PC-3 (cell line): ENCODE data around the gene FBXO42. TPM values are rescaled to one million over a fixed set of nuclear protein-coding genes. Genes with fewer than 3 reads are reported as not detected.

Experiments used
- ATAC-seq: fragments of 200-7000 bp; cut with Tn5 transposase; 2 replicates; pipeline ENCODE4 v1.9.1; 2020; ENCODE audit warnings: mild to moderate bottlenecking, moderate library complexity
- BruUV-seq: library from RNA; stranded (reverse); fragments of 400-500 nt; replicated peaks from 2 replicates; lab custom pipeline; 2021; lab: Mats Ljungman, UMichigan
- CTCF ChIA-PET: fragments of 300-600 bp; sonication (Branson Sonifier 250); formaldehyde crosslinking; loops from one replicate; lab custom pipeline; 2022; ENCODE audit warnings: antibody characterized with exemption; lab: Charles Lee
- POLR2A ChIA-PET: fragments of 300-600 bp; sonication (Branson Sonifier 250); formaldehyde crosslinking; loops from one replicate; lab custom pipeline; 2022; ENCODE audit warnings: antibody characterized with exemption; ENCODE audit not compliant: unreplicated experiment; lab: Charles Lee
- DNase-seq: peaks from one replicate; pipeline ENCODE4 v3.0.0-alpha.2; 2015
- H2AFZ ChIP-seq: fragments of 300-600 bp; sonication (generic); 2 replicates; pipeline ENCODE4 v1.6.0; 2016; ENCODE audit warnings: antibody characterized with exemption, low read length
- H3F3A ChIP-seq: fragments of 300-600 bp; sonication (generic); one replicate; pipeline ENCODE4 v1.6.0; 2017; ENCODE audit warnings: antibody characterized with exemption, low read length, control low read depth, mild to moderate bottlenecking; ENCODE audit not compliant: unreplicated experiment
- H3K27ac ChIP-seq: fragments of 300-600 bp; sonication (generic); 2 replicates; pipeline ENCODE4 v1.5.1; 2016; ENCODE audit warnings: mild to moderate bottlenecking, low read length
- H3K27me3 ChIP-seq: fragments of 300-600 bp; sonication (generic); 2 replicates; pipeline ENCODE4 v1.6.1; 2016; ENCODE audit warnings: low read length, mixed read lengths
- H3K36me3 ChIP-seq: fragments of 300-600 bp; sonication (generic); 2 replicates; pipeline ENCODE4 v1.6.1; 2016; ENCODE audit warnings: low read depth, mixed run types, low read length, mixed read lengths
- H3K4me1 ChIP-seq: fragments of 300-600 bp; sonication (generic); 2 replicates; pipeline ENCODE4 v1.5.1; 2016; ENCODE audit warnings: low read length; ENCODE audit not compliant: insufficient read depth
- H3K4me2 ChIP-seq: fragments of 300-600 bp; sonication (generic); 2 replicates; pipeline ENCODE4 v1.6.0; 2016; ENCODE audit warnings: low read length
- H3K4me3 ChIP-seq: fragments of 300-600 bp; sonication (generic); 2 replicates; pipeline ENCODE4 v1.5.1; 2016; ENCODE audit warnings: mild to moderate bottlenecking, low read length, mixed read lengths
- H3K79me2 ChIP-seq: fragments of 300-600 bp; sonication (generic); 2 replicates; pipeline ENCODE4 v1.6.1; 2017; ENCODE audit warnings: low read length, mixed read lengths
- H3K9ac ChIP-seq: fragments of 300-600 bp; sonication (generic); 2 replicates; pipeline ENCODE4 v1.6.0; 2016; ENCODE audit warnings: mild to moderate bottlenecking, low read length
- H3K9me2 ChIP-seq: fragments of 300-600 bp; sonication (generic); replicated peaks from 2 replicates; pipeline ENCODE4 v1.6.1; 2016; ENCODE audit warnings: mixed run types, low read length, mixed read lengths
- H3K9me3 ChIP-seq: fragments of 300-600 bp; sonication (generic); 2 replicates; pipeline ENCODE4 v1.6.1; 2016; ENCODE audit warnings: low read length, mixed read lengths
- H4K20me1 ChIP-seq: fragments of 300-600 bp; sonication (generic); 2 replicates; pipeline ENCODE4 v1.6.1; 2016; ENCODE audit warnings: low read length, mixed read lengths
- CTCF ChIP-seq: fragments of 300-600 bp; sonication (generic); conservative IDR thresholded peaks from 2 replicates; pipeline ENCODE4 v1.5.1; 2017; ENCODE audit warnings: antibody characterized with exemption, low read depth, mild to moderate bottlenecking, low read length
- EZH2 ChIP-seq: fragments of 300-600 bp; sonication (generic); IDR thresholded peaks from one replicate; pipeline ENCODE4 v1.6.1; 2017; ENCODE audit warnings: antibody characterized with exemption, mild to moderate bottlenecking, low read length; ENCODE audit not compliant: unreplicated experiment
- EZH2phosphoT487 ChIP-seq: fragments of 300-600 bp; sonication (generic); IDR thresholded peaks from 2 replicates; pipeline ENCODE4 v1.6.1; 2018; ENCODE audit warnings: mild to moderate bottlenecking, antibody characterized with exemption, low read length, borderline replicate concordance
- intact Hi-C: fragments of 100-400 bp; cut with micrococcal nuclease; formaldehyde crosslinking; loops from 2 replicates; pipeline ENCODE4 v1.9.0; 2023
- total RNA-seq: library from RNA; depleted of rRNA; stranded (reverse); fragments of >200 nt; gene quantifications from 2 replicates; pipeline ENCODE4 v1.2.3, GENCODE V29; 2014

Gene FBXO42
- total RNA-seq, 1 experiment from 2014 or later, result 16.0 TPM

GRCh38 chr1:16292739-16293138, 59.5 kb downstream of the FBXO42 start:
- H2AFZ ChIP-seq, result no peak overlapping the region
- no peak for TF ChIP-seq CTCF
- no peak for TF ChIP-seq EZH2phosphoT487
- TF ChIP-seq EZH2, result no peak
- no peaks in the 10 kb centered on the region for H3K4me1 ChIP-seq
- no peaks in the 10 kb centered on the region for H3K79me2 ChIP-seq
- DNase-seq (no peak), ATAC-seq (no peak)
- H3K36me3 ChIP-seq, result peaks cover 7% of the 10 kb centered on the region
- no peaks in the 10 kb centered on the region for H3K27me3 ChIP-seq
- no peak overlapping the region for H3K9ac ChIP-seq
- no peaks in the 10 kb centered on the region for H3K9me3 ChIP-seq
- no peak overlapping the region for H3K4me2 ChIP-seq
- H3K4me3 ChIP-seq, result no peak overlapping the region
- ChIA-PET POLR2A (interaction anchor here (0.6 kb wide), 1 partner anchor 272 kb away, joined by 3 read pairs; no protein-coding TSS in a partner anchor), CTCF (interaction anchor here (0.6 kb wide), 2 partner anchors 70 to 328 kb away, joined by 3 to 5 read pairs; no protein-coding TSS in a partner anchor)
- no peaks in the 10 kb centered on the region for H4K20me1 ChIP-seq
- H3K27ac ChIP-seq, result no peak overlapping the region
- intact Hi-C loops, result no loop called here
- no peaks in the 10 kb centered on the region for H3F3A ChIP-seq
- H3K9me2 ChIP-seq, result no peaks in the 10 kb centered on the region
- BruUV-seq, result no TSS peak

DNA sequence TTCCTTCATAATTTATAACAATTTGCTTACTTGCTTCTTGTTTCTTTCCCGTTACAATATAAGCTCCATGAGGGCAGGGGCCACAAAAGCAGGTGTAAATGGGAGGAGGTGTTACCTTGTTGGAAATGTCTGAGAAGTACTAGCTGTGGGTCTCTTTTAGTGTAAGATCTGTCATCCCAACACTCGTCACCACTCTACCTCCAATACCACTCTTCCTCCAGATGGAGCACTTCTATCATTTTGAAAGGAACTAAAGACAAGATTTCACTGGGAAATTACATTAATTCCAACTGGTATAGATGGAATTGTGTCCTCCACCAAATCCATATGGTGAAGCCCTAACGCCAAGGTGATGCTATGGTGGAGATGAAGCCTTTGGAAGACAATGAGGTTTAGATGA, 62.3 kb downstream of the FBXO42 start:
- Histone ChIP-seq H3K9me3 (no peaks in the 10 kb centered on the region), H2AFZ (no peak overlapping the region), H3K36me3 (peaks cover 7% of the 10 kb centered on the region), H4K20me1 (no peaks in the 10 kb centered on the region), H3K4me1 (no peaks in the 10 kb centered on the region), H3K79me2 (no peaks in the 10 kb centered on the region), H3K27me3 (no peaks in the 10 kb centered on the region), H3K9me2 (no peaks in the 10 kb centered on the region), H3K4me2 (no peak overlapping the region), H3K27ac (no peak overlapping the region), H3F3A (no peaks in the 10 kb centered on the region), H3K9ac (no peak overlapping the region), H3K4me3 (no peak overlapping the region)
- peak; percentile 22 for DNase-seq
- no TSS peak for BruUV-seq
- POLR2A ChIA-PET, result interaction anchor here (0.6 kb wide), 1 partner anchor 73 kb away, joined by 6 read pairs; no protein-coding TSS in a partner anchor
- intact Hi-C loops, result loop anchor here (1.0 kb wide), 1 partner anchor 73 kb away; no protein-coding TSS in a partner anchor
- CTCF ChIA-PET, result interaction anchor here (0.6 to 1.9 kb wide), 2 partner anchors 73 to 75 kb away, joined by 5 to 8 read pairs; no protein-coding TSS in a partner anchor
- TF ChIP-seq CTCF (peak; percentile 50), EZH2 (no peak), EZH2phosphoT487 (no peak)
- ATAC-seq, result peak; percentile 54

- TF ChIP-seq CTCF (no peak), EZH2 (no peak), EZH2phosphoT487 (no peak)
- POLR2A ChIA-PET, result no interaction called here
- CTCF ChIA-PET, result no interaction called here
- Histone ChIP-seq H3K4me3 (no peak overlapping the region), H3K27me3 (no peaks in the 10 kb centered on the region), H3K9me3 (no peaks in the 10 kb centered on the region), H3K9ac (no peak overlapping the region), H3K27ac (no peak overlapping the region), H3F3A (no peaks in the 10 kb centered on the region), H3K79me2 (no peaks in the 10 kb centered on the region), H3K4me2 (no peak overlapping the region), H3K4me1 (no peaks in the 10 kb centered on the region), H3K36me3 (no peaks in the 10 kb centered on the region), H3K9me2 (no peaks in the 10 kb centered on the region), H4K20me1 (no peaks in the 10 kb centered on the region), H2AFZ (no peak overlapping the region)
- no TSS peak for BruUV-seq
- intact Hi-C loops, result no loop called here
- no peak for DNase-seq
- no peak for ATAC-seq
Measured at GRCh38 chr1:16286122-16286521, 66.2 kb downstream of the FBXO42 start.
